ENCODE results near the gene ADGRG2. TPM values are rescaled to one million over a fixed set of nuclear protein-coding genes. Genes with fewer than 3 reads are reported as not detected.

Gene ADGRG2
- total RNA-seq, 3 donors from 2014 or later (not counting 1 experiment from before 2014, with no cell fraction given): not detected

DNA sequence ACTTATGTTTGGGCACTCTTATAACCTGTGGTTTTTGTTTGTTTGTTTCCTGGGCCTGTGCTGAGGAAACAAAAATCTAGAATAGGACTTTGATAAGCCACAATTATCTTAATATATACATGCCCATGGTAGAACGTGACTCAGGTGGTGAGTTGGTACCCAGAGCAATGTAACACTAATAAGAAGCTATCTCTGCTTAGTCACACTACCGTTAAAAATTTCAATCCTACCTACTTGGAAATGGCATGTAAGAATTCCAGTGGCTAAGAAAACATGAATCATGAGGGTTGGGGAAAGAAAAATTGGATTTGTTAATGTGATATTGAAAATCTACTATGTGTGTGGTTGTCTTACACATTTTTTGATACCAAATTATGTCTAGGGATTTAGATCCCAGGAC is 30.5 kb upstream of the ADGRG2 start:
- Mint-ChIP-seq H3K27me3 (ENCODE audit: low read depth in 2 of 2) (peaks cover 3 to 6% of the 10 kb centered on the region in 2 donors), H3K27ac (no peak overlapping the region)
- TF ChIP-seq, protein P1, sequence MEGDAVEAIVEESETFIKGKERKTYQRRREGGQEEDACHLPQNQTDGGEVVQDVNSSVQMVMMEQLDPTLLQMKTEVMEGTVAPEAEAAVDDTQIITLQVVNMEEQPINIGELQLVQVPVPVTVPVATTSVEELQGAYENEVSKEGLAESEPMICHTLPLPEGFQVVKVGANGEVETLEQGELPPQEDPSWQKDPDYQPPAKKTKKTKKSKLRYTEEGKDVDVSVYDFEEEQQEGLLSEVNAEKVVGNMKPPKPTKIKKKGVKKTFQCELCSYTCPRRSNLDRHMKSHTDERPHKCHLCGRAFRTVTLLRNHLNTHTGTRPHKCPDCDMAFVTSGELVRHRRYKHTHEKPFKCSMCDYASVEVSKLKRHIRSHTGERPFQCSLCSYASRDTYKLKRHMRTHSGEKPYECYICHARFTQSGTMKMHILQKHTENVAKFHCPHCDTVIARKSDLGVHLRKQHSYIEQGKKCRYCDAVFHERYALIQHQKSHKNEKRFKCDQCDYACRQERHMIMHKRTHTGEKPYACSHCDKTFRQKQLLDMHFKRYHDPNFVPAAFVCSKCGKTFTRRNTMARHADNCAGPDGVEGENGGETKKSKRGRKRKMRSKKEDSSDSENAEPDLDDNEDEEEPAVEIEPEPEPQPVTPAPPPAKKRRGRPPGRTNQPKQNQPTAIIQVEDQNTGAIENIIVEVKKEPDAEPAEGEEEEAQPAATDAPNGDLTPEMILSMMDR (IDR thresholded peaks at IDR 0.05): no peak

DNA sequence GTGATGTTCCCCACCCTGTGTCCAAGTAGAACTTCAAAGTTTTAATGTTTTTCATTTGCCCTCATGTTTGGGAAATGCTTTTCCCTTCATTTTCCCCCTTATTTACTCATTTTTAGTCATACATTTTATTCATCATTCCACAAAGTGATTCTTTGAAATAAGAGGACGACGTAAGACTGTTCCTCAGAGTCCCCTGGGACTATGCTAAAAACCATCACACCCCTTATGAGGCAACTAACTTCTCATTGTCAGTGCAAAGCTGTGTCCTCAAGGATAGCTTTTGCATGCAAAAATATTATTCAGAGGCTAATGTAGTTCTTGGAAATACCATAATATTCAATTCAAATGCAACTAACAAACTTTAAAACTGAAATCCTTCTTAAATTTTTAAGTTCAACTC is 14.8 kb upstream of the ADGRG2 start:
- WGBS (ENCODE audit: insufficient coverage): 92% methylated on average over 2 of the region's 2 CpGs
- no peak for DNase-seq
- ATAC-seq: no peak
- H3K27me3 Mint-ChIP-seq (ENCODE audit: low read depth in 2 of 2): peaks cover 1 to 6% of the 10 kb centered on the region in 2 donors
- H3K4me1 Mint-ChIP-seq: no peaks in the 10 kb centered on the region
- no peaks in the 10 kb centered on the region for H3K9me3 ChIP-seq (ENCODE audit: control insufficient read depth, insufficient read depth, low read length)
- H3K4me3 ChIP-seq (ENCODE audit: low read length): no peak overlapping the region
- no peak overlapping the region for H3K4me3 Mint-ChIP-seq
- no peak overlapping the region for H3K27ac ChIP-seq (ENCODE audit: low read length)
- H3K36me3 ChIP-seq (ENCODE audit: control insufficient read depth, insufficient read depth, low read length): no peaks in the 10 kb centered on the region
- no peaks in the 10 kb centered on the region for H3K4me1 ChIP-seq (ENCODE audit: control insufficient read depth, insufficient read depth, low read length)
- no peaks in the 10 kb centered on the region for H3K9me3 Mint-ChIP-seq
- intact Hi-C loops (cut with micrococcal nuclease): no loop called here
- no peak overlapping the region for H3K27ac Mint-ChIP-seq
- H3K27me3 ChIP-seq (ENCODE audit: control insufficient read depth, insufficient read depth, low read length): no peaks in the 10 kb centered on the region
- no peaks in the 10 kb centered on the region for H3K36me3 Mint-ChIP-seq
- TF ChIP-seq, protein P1 (IDR thresholded peaks at IDR 0.05): no peak

More for the DNA sequence above, 30.5 kb upstream of the ADGRG2 start:
- DNase-seq (no peak), ATAC-seq (no peak)
- Histone ChIP-seq H3K27ac (ENCODE audit: low read length) (no peak overlapping the region), H3K4me1 (ENCODE audit: control insufficient read depth, insufficient read depth, low read length) (no peaks in the 10 kb centered on the region), H3K36me3 (ENCODE audit: control insufficient read depth, insufficient read depth, low read length) (no peaks in the 10 kb centered on the region), H3K9me3 (ENCODE audit: control insufficient read depth, insufficient read depth, low read length) (no peaks in the 10 kb centered on the region), H3K27me3 (ENCODE audit: control insufficient read depth, insufficient read depth, low read length) (no peaks in the 10 kb centered on the region), H3K4me3 (ENCODE audit: low read length) (no peak overlapping the region)
- H3K9me3 Mint-ChIP-seq: no peaks in the 10 kb centered on the region
- no peaks in the 10 kb centered on the region for H3K36me3 Mint-ChIP-seq
- WGBS (ENCODE audit: insufficient coverage): no CpG with 5 or more reads among the region's 2 CpGs
- H3K4me3 Mint-ChIP-seq: no peak overlapping the region
- H3K4me1 Mint-ChIP-seq: no peaks in the 10 kb centered on the region
- intact Hi-C loops (cut with micrococcal nuclease): no loop called here

DNA sequence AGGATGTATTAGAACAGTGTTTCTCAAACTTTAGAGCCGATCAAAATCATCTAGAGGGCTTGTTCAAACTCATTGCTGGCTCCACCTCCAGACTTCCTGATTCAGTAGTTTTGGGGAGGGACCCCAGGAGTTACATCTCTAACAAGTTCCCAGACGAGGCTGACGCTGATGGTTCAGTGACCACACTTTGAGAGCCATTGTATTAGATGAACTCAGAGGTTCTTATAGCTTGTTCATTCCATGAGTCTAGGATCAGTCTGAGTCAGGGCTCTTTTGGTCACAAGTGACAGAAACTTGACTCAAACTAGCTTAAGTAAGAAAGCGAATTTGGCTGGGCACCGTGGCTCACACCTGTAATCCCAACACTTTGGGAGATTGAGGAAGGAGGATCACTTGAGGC is 11.5 kb upstream of the ADGRG2 start:
- TF ChIP-seq, protein P1 (IDR thresholded peaks at IDR 0.05): no peak
- Histone ChIP-seq H3K4me3 (ENCODE audit: low read length) (no peak overlapping the region), H3K36me3 (ENCODE audit: control insufficient read depth, insufficient read depth, low read length) (no peaks in the 10 kb centered on the region), H3K27ac (ENCODE audit: low read length) (no peak overlapping the region), H3K27me3 (ENCODE audit: control insufficient read depth, insufficient read depth, low read length) (no peaks in the 10 kb centered on the region), H3K9me3 (ENCODE audit: control insufficient read depth, insufficient read depth, low read length) (no peaks in the 10 kb centered on the region), H3K4me1 (ENCODE audit: control insufficient read depth, insufficient read depth, low read length) (no peaks in the 10 kb centered on the region)
- no peak overlapping the region for H3K27ac Mint-ChIP-seq
- no peak for ATAC-seq
- no peaks in the 10 kb centered on the region for H3K36me3 Mint-ChIP-seq
- no peaks in the 10 kb centered on the region for H3K4me1 Mint-ChIP-seq
- no peak for DNase-seq
- intact Hi-C loops (cut with micrococcal nuclease): no loop called here
- WGBS (ENCODE audit: insufficient coverage): 87% methylated on average over 5 of the region's 5 CpGs
- H3K27me3 Mint-ChIP-seq (ENCODE audit: low read depth in 2 of 2): peaks cover 3 to 6% of the 10 kb centered on the region in 2 donors
- no peaks in the 10 kb centered on the region for H3K9me3 Mint-ChIP-seq
- H3K4me3 Mint-ChIP-seq: no peak overlapping the region

DNA sequence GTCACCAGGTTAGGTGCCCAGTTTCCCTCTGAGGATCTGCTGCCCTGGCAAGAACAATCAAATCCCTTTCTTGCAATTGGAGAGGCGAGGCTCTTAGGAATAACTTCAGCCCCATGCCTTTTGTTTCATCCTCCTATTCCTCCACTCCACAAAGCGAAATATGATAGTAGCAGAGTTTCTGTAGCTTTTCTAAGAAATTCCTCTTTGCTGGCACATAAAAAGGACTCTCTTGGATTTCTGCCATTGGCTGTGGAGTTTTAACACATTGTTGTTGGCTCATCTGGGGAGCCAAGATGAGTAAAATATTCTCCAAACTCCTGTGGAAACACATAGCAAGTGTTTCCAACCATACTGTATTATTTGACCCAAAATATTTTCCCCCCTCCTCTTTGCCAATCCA is 11.0 kb upstream of the ADGRG2 start:
- peaks cover 3 to 6% of the 10 kb centered on the region in 2 donors for H3K27me3 Mint-ChIP-seq (ENCODE audit: low read depth in 2 of 2)
- no peaks in the 10 kb centered on the region for H3K9me3 ChIP-seq (ENCODE audit: control insufficient read depth, insufficient read depth, low read length)
- no peaks in the 10 kb centered on the region for H3K9me3 Mint-ChIP-seq
- TF ChIP-seq, protein P1 (IDR thresholded peaks at IDR 0.05): no peak
- H3K27ac ChIP-seq (ENCODE audit: low read length): no peak overlapping the region
- H3K27ac Mint-ChIP-seq: no peak overlapping the region
- ATAC-seq (no peak), DNase-seq (no peak)
- no peaks in the 10 kb centered on the region for H3K36me3 Mint-ChIP-seq
- no peaks in the 10 kb centered on the region for H3K4me1 Mint-ChIP-seq
- H3K4me1 ChIP-seq (ENCODE audit: control insufficient read depth, insufficient read depth, low read length): no peaks in the 10 kb centered on the region
- no peak overlapping the region for H3K4me3 Mint-ChIP-seq
- no peak overlapping the region for H3K4me3 ChIP-seq (ENCODE audit: low read length)
- no peaks in the 10 kb centered on the region for H3K27me3 ChIP-seq (ENCODE audit: control insufficient read depth, insufficient read depth, low read length)
- intact Hi-C loops (cut with micrococcal nuclease): no loop called here
- WGBS (ENCODE audit: insufficient coverage): 80% methylated on average over 1 of the region's 2 CpGs
- no peaks in the 10 kb centered on the region for H3K36me3 ChIP-seq (ENCODE audit: control insufficient read depth, insufficient read depth, low read length)

Data from natural killer cell (primary cell).